ENCODE results near the gene PRKCA. TPM values are rescaled to one million over a fixed set of nuclear protein-coding genes. Genes with fewer than 3 reads are reported as not detected.

PRKCA gene
- total and polyA plus RNA-seq, 10 of the 15 experiments (the other 5 are each of a cell fraction or from before 2014, with no cell fraction given) = 0.11 to 14.6 (median 0.72) TPM

DNA sequence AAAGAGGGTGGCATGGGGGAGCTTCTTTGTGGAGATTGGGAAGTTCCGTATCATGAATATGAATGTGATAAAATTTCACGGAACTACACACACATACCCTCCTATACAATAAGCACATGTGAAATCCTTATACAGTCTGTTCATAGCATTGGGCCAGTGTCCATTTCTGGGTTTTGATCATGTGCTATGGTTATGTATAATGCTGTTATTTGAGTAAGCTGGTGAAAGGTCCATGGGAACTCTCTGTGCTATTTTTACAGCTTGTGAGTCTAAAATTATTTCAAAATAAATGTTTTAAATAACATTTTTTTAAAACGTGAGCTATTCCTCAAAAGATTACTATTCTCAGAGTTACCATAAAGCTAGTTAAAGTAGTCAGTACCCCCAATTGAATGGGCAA lies 327.3 kb downstream of the PRKCA start:
- Histone ChIP-seq H3K4me3 (no peak overlapping the region), H3K4me2 (ENCODE audit: control insufficient read depth, insufficient read depth) (no peak overlapping the region), H3K36me3 (ENCODE audit: control insufficient read depth in 2 of 2, insufficient read depth in 2 of 2, low read length in 1 of 2) (no peaks in the 10 kb centered on the region; a peak in 1 of 4 replicates), H3K9me3 (replicated peaks; ENCODE audit: control insufficient read depth, insufficient read depth, low read length) (no peaks in the 10 kb centered on the region), H2AFZ (ENCODE audit: control insufficient read depth, low read depth, low read length) (no peak overlapping the region), H3K27ac (ENCODE audit: control insufficient read depth, insufficient read depth) (no peak overlapping the region), H3K9ac (ENCODE audit: control insufficient read depth, insufficient read depth, low read length) (no peak overlapping the region), H3K4me1 (ENCODE audit: control insufficient read depth, insufficient read depth, low read length) (no peaks in the 10 kb centered on the region), H3K79me2 (ENCODE audit: control insufficient read depth, insufficient read depth, low read length) (no peaks in the 10 kb centered on the region), H3K27me3 (replicated peaks in 1 of 2; ENCODE audit: control insufficient read depth in 2 of 2, insufficient read depth in 2 of 2, low read length in 1 of 2) (no peaks in the 10 kb centered on the region), H4K20me1 (ENCODE audit: control insufficient read depth, insufficient read depth) (no peaks in the 10 kb centered on the region)
- SMC1A ChIA-PET (ENCODE audit: uncharacterized antibody, unreplicated experiment) = interaction anchor here (0.9 to 3.1 kb wide), 9 partner anchors 9 to 375 kb away, joined by 3 to 11 read pairs (median 4); no protein-coding TSS in a partner anchor
- RAD21 ChIA-PET (ENCODE audit: unreplicated experiment) = interaction anchor here (0.7 to 1.0 kb wide), 3 partner anchors 9 to 57 kb away, joined by 3 to 4 read pairs (median 3); no protein-coding TSS in a partner anchor
- ATAC-seq = no peak
- no TSS peak for BruUV-seq (replicated peaks)
- no peak for FAIRE-seq
- 49% methylated on average over 3 of the region's 3 CpGs for WGBS (ENCODE audit: insufficient coverage, insufficient replicate concordance, low lambda C conversion rate, missing lambda C conversion rate)
- DNase-seq (ENCODE audit: low read depth, low spot score) = no peak
- POLR2A ChIA-PET = no interaction called here
- intact Hi-C loops (cut with micrococcal nuclease; ENCODE audit: unreplicated experiment) (loop anchor here (5.0 kb wide), 1 partner anchor 83 kb away; no protein-coding TSS in a partner anchor), in situ Hi-C loops (cut with MboI) (no loop called here)
- TF ChIP-seq RFX5 (IDR thresholded peaks at IDR 0.05; ENCODE audit: low read depth, low read length) (no peak), IKZF2 (IDR thresholded peaks at IDR 0.05) (no peak), SREBF1 (IDR thresholded peaks at IDR 0.05; ENCODE audit: low read length) (no peak), WRNIP1 (IDR thresholded peaks at IDR 0.05; ENCODE audit: borderline replicate concordance, low read depth, low read length) (no peak)
- TF ChIP-seq, protein P1, sequence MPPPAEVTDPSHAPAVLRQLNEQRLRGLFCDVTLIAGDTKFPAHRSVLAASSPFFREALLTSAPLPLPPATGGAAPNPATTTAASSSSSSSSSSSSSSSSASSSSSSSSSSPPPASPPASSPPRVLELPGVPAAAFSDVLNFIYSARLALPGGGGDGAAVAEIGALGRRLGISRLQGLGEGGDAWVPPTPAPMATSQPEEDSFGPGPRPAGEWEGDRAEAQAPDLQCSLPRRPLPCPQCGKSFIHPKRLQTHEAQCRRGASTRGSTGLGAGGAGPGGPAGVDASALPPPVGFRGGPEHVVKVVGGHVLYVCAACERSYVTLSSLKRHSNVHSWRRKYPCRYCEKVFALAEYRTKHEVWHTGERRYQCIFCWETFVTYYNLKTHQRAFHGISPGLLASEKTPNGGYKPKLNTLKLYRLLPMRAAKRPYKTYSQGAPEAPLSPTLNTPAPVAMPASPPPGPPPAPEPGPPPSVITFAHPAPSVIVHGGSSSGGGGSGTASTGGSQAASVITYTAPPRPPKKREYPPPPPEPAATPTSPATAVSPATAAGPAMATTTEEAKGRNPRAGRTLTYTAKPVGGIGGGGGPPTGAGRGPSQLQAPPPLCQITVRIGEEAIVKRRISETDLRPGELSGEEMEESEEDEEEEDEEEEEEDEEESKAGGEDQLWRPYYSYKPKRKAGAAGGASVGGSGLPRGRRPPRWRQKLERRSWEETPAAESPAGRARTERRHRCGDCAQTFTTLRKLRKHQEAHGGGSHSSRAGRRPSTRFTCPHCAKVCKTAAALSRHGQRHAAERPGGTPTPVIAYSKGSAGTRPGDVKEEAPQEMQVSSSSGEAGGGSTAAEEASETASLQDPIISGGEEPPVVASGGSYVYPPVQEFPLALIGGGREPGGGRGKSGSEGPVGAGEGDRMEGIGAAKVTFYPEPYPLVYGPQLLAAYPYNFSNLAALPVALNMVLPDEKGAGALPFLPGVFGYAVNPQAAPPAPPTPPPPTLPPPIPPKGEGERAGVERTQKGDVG (CRISPR knock-in tag; IDR thresholded peaks at IDR 0.05) = no peak
- CTCF ChIA-PET = interaction anchor here (1.2 to 2.1 kb wide), 2 partner anchors 9 to 10 kb away, joined by 3 to 8 read pairs; no protein-coding TSS in a partner anchor

All from GM12878 (cell line).